ENCODE measurements around the gene AZGP1.

GRCh38 chr7:99958564-99959227 lies 17.1 kb downstream of the AZGP1 start:
- TF ChIP-seq CTCF (IDR thresholded peaks at IDR 0.05) (no peak), POLR2A (IDR thresholded peaks at IDR 0.05) (no peak)

All from uterus (tissue), 2 donors.